22Rv1 (cell line): ENCODE results near the gene PARP8.

Experiments
- H3K27ac ChIP-seq: fragments of 450-650 bp; 2 replicates; pipeline ENCODE4 v1.5.1; 2017
- ZFX ChIP-seq: fragments of 450-650 bp; IDR thresholded peaks from 2 replicates; pipeline ENCODE4 v1.6.1; 2017; ENCODE audit warnings: antibody characterized with exemption, borderline replicate concordance
- TF ChIP-seq, protein P1 (sequence below): fragments of 450-650 bp; IDR thresholded peaks from 2 replicates; pipeline ENCODE4 v1.5.1; 2017; ENCODE audit warnings: mild to moderate bottlenecking

The PARP8 gene

DNA sequence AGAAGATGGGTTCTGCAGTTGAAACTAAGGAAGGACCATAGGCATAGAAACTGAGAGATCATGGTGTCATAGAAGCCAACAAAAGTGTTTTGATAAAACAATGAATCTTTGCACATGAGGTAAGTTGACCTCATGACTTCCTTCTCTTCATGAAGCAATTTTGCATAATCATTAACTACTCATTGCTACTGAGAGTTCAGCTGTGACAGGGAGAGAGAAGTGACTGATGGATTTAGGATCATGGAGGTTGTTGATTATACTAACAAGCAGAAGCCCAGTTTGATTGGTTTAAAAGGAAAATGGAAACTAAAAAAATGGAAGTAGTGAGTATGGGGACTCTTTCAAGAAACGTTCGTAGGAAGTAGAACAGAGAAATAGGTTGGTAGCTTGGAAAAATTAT, 51.2 kb downstream of the PARP8 start:
- TF ChIP-seq ZFX = no peak
- TF ChIP-seq, protein P1, sequence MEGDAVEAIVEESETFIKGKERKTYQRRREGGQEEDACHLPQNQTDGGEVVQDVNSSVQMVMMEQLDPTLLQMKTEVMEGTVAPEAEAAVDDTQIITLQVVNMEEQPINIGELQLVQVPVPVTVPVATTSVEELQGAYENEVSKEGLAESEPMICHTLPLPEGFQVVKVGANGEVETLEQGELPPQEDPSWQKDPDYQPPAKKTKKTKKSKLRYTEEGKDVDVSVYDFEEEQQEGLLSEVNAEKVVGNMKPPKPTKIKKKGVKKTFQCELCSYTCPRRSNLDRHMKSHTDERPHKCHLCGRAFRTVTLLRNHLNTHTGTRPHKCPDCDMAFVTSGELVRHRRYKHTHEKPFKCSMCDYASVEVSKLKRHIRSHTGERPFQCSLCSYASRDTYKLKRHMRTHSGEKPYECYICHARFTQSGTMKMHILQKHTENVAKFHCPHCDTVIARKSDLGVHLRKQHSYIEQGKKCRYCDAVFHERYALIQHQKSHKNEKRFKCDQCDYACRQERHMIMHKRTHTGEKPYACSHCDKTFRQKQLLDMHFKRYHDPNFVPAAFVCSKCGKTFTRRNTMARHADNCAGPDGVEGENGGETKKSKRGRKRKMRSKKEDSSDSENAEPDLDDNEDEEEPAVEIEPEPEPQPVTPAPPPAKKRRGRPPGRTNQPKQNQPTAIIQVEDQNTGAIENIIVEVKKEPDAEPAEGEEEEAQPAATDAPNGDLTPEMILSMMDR = no peak
- H3K27ac ChIP-seq = no peak overlapping the region

DNA sequence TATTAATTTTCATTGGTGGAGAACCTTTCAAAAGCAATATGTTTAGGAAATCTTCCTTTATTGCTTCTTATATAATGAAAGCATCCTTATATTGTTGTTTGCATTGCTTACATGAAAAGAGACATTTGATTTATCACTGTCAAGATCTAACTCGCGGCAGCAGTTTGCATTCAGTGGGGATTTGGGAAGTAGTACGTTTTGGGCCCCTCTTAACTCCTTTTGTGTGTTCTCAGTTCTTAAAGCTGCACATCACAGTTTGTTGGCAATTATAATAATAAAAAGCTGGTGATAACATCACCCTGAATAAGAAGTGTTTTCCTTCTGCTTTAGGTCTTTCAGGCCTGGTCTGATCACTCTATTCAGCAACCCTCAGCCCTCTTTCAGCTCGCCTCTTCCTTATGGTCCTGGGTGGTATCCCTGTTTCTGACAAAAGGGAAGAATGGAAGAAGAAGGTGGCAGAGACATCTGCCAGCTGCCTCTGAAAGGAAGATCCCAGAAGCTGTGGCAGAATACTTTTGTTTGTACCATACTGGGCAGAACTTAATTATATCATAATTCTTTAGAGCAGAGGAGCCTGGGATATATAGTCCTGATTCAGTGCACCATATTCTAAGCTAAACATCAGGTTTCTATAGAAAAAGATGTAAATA, 53.7 kb downstream of the PARP8 start:
- no peak overlapping the region for H3K27ac ChIP-seq
- TF ChIP-seq, protein P1 = no peak
- TF ChIP-seq ZFX = no peak

DNA sequence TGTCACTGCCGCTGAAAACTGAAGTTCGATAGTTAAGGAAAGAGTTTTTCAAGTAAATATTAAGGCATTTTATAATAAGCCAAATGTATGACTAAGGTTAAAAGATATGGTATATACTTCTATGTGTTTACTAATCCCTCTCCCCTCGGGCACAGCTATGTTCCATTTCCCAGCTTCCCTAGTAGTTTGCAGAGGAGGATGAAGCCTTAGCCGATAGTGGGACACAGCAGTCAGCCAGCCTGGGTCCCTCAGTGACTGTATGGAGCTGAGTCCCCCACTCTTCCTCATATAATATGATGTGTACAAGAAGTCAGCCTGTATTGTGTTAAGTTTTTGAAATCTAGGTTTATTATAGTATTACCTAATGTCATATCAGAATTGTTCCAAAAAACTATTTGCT, 55.8 kb downstream of the PARP8 start:
- TF ChIP-seq, protein P1 = no peak
- no peak for TF ChIP-seq ZFX

DNA sequence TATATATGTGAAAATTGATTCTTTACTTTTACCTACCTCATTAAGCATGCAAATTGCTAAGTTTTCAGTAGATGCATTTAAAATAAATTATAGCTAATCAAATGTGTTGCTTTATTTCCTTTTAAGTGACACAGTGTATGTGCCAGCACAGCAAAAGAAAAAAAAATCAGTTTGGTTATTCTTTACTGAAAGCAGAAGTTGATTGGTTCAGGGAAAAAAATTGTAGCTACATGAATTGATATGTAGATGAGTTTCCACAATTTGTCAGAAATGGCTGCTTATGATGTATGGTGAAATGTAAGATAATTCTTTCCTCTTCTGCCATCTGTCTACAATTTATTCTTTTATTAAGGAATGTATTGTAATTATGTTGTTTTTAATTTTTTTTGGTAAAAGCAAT, 57.8 kb downstream of the PARP8 start:
- no peak for TF ChIP-seq ZFX
- TF ChIP-seq, protein P1 = no peak

More for the DNA sequence above, 55.8 kb downstream of the PARP8 start:
- no peak overlapping the region for H3K27ac ChIP-seq

DNA sequence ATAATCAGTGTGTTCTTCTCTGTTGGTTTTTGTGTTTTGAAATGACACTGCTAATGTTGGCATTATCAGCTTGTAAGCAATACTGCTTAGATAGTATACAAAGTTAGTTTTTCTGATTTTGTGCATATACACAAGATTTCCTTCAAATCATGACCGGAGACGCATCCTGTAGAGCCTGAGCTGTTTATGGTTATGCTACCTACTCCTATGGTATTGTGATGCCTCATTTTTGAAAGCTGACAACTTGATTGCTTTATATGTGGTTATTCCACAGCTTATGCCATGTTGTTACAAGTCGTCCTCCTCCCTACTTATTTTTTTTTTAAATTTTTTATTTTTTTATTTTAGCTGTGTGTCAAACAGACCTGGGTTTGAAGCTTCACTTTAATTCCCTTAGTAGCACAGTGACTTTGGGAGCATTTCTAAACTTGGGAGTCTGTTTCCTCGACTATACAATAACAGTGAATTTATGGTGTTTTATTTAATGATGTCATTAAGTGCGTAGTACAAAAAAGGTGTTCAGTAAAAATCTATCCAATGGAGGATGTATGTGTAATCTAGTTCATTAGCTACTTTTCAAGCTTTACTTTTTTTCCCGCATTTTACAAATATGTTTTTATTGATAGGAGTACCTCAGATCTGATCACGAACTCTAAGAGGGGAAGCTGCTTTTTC, 59.5 kb downstream of the PARP8 start:
- no peak overlapping the region for H3K27ac ChIP-seq
- TF ChIP-seq, protein P1 = no peak
- no peak for TF ChIP-seq ZFX

More for the DNA sequence above, 57.8 kb downstream of the PARP8 start:
- no peak overlapping the region for H3K27ac ChIP-seq

DNA sequence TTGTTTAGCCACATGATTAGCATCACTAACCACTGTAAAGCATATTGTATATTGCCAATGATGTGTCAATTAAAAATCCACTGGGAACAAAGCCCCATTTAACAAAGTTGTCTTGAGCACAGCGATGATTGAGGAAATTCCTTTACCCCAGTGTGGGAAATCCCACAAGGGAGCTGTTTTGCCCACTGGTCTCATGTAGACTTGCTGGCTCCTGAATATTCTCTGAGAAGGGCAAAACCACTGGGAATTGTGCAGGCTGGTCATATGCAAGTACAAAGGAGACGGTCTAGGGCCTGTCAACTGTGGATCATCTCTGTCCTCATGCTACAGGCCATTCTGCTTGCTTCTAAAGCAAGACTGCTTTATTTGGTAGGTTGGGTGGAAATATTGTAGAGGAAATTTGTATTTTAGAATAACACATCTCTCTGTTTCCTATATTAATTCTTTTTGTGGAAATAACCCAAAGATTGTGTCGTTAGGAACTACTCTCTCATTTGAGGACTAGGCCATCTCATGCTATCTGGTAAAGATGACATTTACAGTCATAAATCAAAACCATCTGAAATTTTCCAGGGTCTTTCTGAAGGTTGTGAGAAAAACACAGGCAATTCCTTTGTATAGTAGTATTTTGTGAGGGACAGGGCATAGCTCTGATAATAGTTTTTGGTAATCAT, 60.2 kb downstream of the PARP8 start:
- H3K27ac ChIP-seq = no peak overlapping the region
- TF ChIP-seq ZFX = no peak
- TF ChIP-seq, protein P1 = no peak

DNA sequence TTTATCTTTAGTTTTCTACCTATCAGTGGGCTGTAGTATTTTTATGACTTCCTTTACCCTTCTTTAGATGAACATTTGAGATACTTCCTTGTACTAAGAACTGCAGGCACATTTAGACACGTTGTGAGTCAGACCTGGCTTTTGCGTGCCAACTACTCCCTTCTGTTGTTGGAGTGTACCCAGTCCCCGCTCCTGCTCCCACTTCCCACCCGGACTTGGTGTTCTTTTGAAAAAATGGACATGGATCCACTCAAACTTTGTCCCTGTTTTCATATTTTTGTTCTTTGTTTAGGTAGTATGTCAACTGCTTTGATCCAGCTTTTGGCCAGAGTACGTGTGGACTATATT, 60.7 kb downstream of the PARP8 start:
- TF ChIP-seq ZFX = no peak
- TF ChIP-seq, protein P1 = no peak
- no peak overlapping the region for H3K27ac ChIP-seq
